Progenitor cell of endocrine pancreas (in vitro differentiated cells): ENCODE results near the gene SYT2. TPM values are rescaled to one million over a fixed set of nuclear protein-coding genes. Genes with fewer than 3 reads are reported as not detected.
A peak's percentile ranks its signal among the peaks of the same experiment; 100 is the strongest.

Experiments
- DNase-seq: peaks from one replicate; pipeline ENCODE4 v3.0.0; 2021; ENCODE audit warnings: low spot score; ENCODE audit not compliant: unreplicated experiment
- H3K27ac Mint-ChIP-seq: 2 replicates; pipeline ENCODE4 v1.8.0; 2021; ENCODE audit warnings: mild to moderate bottlenecking, moderate library complexity, mixed read lengths
- H3K27me3 Mint-ChIP-seq: 2 replicates; pipeline ENCODE4 v1.8.0; 2021; ENCODE audit warnings: mixed read lengths
- H3K36me3 Mint-ChIP-seq: 2 replicates; pipeline ENCODE4 v1.8.0; 2022; ENCODE audit warnings: mixed read lengths; ENCODE audit not compliant: insufficient read depth
- H3K4me1 Mint-ChIP-seq: 2 replicates; pipeline ENCODE4 v1.8.0; 2021; ENCODE audit warnings: low read depth, mixed read lengths
- H3K4me3 Mint-ChIP-seq: 2 replicates; pipeline ENCODE4 v1.8.0; 2021; ENCODE audit warnings: low read depth, mild to moderate bottlenecking, moderate library complexity, mixed read lengths
- H3K9me3 Mint-ChIP-seq: 2 replicates; pipeline ENCODE4 v1.8.0; 2021; ENCODE audit warnings: low read depth, mixed read lengths
- total RNA-seq: library from RNA; stranded (reverse); gene quantifications from 2 replicates; pipeline ENCODE4 v1.2.1, GENCODE V29; 2021
- TF ChIP-seq, protein P1 (sequence below): fragments of 200-600 bp; sonication (generic); IDR thresholded peaks from one replicate; pipeline ENCODE4 v1.5.0; 2021; ENCODE audit warnings: antibody characterized with exemption, mild to moderate bottlenecking; ENCODE audit not compliant: unreplicated experiment

Gene SYT2
- total RNA-seq, 1 donor from 2014 or later: 1.8 TPM

DNA sequence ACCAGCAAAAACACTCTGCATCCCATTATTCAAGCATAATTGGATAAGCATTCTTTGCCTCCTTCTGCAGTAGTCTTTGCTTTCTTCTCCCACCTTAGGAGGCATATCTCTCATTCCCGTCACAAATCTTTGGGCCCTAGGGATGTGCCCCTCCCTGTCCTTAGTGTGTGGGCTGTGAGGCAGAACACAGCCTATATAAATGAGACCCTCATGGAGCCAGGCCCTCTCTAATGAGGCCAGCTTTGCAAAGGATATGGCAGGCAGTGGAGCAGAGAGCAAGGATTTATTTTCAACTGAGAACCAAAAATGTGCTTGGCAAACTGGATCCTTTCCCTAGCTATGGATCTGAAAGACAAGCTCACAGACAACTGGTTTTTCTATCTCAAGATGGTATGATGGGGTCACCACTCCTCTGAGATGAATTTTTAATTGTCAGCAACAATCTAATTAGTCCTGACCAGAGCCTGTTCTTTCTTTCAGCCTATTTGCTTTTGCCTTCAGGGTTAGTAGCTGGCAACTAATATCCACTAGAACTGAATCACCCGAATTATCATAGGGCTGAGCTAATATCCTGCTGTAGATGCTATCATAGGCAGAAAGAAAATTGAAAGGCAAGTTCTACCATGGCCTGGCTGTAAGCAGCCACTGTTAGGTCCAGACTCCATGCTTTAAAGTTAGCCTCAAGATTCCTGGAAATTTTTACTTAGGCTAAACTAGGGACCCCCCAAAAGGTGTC, 134.2 kb downstream of the SYT2 start:
- no peaks in the 10 kb centered on the region for H3K9me3 Mint-ChIP-seq
- peaks cover 20% of the 10 kb centered on the region for H3K4me1 Mint-ChIP-seq
- TF ChIP-seq, protein P1, sequence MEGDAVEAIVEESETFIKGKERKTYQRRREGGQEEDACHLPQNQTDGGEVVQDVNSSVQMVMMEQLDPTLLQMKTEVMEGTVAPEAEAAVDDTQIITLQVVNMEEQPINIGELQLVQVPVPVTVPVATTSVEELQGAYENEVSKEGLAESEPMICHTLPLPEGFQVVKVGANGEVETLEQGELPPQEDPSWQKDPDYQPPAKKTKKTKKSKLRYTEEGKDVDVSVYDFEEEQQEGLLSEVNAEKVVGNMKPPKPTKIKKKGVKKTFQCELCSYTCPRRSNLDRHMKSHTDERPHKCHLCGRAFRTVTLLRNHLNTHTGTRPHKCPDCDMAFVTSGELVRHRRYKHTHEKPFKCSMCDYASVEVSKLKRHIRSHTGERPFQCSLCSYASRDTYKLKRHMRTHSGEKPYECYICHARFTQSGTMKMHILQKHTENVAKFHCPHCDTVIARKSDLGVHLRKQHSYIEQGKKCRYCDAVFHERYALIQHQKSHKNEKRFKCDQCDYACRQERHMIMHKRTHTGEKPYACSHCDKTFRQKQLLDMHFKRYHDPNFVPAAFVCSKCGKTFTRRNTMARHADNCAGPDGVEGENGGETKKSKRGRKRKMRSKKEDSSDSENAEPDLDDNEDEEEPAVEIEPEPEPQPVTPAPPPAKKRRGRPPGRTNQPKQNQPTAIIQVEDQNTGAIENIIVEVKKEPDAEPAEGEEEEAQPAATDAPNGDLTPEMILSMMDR: no peak
- peaks cover 9% of the 10 kb centered on the region for H3K36me3 Mint-ChIP-seq
- no peak overlapping the region for H3K4me3 Mint-ChIP-seq
- no peaks in the 10 kb centered on the region for H3K27me3 Mint-ChIP-seq
- no peak overlapping the region for H3K27ac Mint-ChIP-seq
- no peak for DNase-seq

DNA sequence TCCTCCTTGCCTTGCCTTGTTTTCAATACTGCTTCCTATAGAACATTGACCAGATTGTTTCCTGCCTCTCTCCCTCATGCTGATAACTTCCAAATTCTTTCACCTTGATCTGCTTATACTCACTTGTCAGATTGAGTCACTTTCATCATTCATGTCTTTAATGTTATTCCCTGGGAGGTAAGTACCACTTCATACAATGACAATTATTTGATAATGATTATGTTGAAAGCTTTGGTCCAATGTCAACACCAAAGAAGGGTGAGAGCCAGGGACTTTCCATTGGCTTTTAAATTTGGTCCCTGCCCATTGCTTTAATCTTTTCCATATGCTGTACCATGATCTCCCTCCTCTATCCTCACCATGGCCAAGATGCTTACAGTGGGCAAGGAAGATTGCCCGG, 137.4 kb downstream of the SYT2 start:
- Mint-ChIP-seq H3K27ac (no peak overlapping the region), H3K27me3 (no peaks in the 10 kb centered on the region), H3K4me1 (peaks cover 19% of the 10 kb centered on the region), H3K9me3 (no peaks in the 10 kb centered on the region), H3K36me3 (peaks cover 4% of the 10 kb centered on the region), H3K4me3 (no peak overlapping the region)
- TF ChIP-seq, protein P1: no peak
- DNase-seq: no peak

DNA sequence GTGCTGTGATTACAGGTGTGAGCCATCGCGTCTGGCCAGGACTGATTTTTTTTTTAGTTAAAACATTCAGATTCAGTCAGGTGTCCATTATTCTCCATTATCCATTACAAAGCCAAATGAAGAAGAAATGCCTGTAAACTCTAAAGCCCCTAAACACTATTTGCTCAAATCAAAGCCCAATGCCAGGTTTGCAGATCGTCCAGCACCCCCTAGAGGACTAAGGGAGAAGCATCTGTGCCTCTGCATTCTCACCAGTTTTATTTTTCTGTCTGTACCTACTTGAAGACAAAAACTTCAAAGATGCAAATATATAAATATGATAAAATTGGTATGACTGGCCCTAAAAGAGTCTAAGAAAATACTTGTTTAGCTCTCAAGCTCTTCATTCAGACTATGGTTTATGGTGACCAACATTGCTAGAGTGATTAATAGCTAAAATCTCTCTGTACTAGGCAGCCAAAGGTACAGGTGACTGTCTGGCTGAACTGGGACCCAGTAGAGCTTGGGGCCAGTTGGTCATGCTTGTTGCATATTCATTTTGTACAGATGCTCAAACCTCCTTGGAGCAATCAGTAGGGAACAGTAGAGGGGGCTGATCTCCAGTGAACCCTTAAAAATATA, 138.4 kb downstream of the SYT2 start:
- TF ChIP-seq, protein P1: peak; percentile 81
- Mint-ChIP-seq H3K36me3 (peaks cover 6% of the 10 kb centered on the region), H3K4me3 (no peak overlapping the region), H3K9me3 (no peaks in the 10 kb centered on the region), H3K27me3 (no peaks in the 10 kb centered on the region), H3K4me1 (peaks cover 16% of the 10 kb centered on the region), H3K27ac (no peak overlapping the region)
- DNase-seq: no peak

DNA sequence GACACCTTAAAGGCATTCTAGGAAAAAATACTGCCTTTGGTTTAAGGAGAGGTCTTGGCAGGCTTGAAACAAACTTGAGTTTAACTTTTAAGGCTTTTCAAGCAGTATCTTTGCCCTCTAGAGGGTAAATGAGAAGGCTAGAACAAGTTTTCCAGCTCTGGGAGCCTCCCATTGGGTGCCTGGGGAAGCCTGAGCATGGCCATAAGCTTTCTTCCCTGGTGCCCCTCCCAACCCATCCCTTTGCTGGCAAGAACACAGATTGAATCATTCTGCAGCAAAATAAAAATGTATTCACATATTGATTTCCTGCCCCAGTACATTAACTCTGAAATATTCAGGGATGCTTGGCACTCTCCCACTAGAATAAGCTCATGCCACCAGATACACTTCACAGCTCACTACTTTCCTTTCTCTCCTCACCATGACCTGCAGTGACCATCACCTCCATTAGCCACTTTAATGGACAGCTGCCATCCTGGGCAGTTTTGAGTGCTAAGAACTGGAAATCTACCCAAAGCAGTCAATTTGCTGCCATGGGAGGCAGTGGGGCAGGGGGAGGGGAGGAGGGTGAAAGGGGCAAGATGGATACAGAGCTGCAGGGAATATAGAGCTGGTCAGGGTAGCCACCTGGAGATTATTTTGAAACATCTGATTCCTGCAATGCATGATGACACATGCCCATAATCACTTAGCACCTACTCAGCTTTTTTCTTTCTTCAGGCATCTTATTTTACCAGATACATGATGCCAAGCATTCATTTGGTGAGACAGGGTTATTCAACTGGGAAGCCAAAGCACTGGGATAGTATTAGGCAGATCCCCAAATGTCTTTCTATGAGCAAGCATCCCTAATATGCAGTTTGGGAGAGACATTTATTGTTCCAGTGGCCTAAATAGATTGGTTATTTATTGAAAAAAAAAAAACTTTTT, 140.6 kb downstream of the SYT2 start:
- DNase-seq: no peak
- Mint-ChIP-seq H3K4me1 (peaks cover 22% of the 10 kb centered on the region), H3K4me3 (no peak overlapping the region), H3K27ac (no peak overlapping the region), H3K36me3 (peaks cover 4% of the 10 kb centered on the region), H3K9me3 (no peaks in the 10 kb centered on the region), H3K27me3 (no peaks in the 10 kb centered on the region)
- TF ChIP-seq, protein P1: no peak

DNA sequence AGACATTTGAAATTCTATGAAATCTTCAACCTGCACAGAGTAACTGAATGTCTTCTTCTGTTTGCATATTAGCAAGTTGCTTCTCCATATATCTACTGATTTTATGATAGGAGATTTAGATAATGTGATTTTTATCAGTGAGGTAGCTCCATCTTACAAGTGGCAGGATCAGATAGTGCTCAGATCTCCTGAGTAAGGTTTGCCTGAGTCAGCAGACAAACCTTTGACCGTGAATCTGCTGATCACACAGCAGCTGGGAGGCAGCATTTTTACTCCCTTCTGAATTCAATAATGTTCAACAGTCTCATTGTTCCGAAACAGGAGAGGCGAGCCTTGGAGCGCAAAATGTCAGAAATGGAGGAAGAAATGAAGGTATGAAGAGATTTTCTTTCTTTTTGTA, 141.4 kb downstream of the SYT2 start:
- Mint-ChIP-seq H3K27me3 (no peaks in the 10 kb centered on the region), H3K9me3 (no peaks in the 10 kb centered on the region), H3K4me1 (peaks cover 30% of the 10 kb centered on the region), H3K4me3 (no peak overlapping the region), H3K27ac (no peak overlapping the region), H3K36me3 (peaks cover 3% of the 10 kb centered on the region)
- TF ChIP-seq, protein P1: no peak
- DNase-seq: no peak
